Measurements from ENCODE around the gene MLLT3.

- TF ChIP-seq CTCF (conservative IDR thresholded peaks at IDR 0.05) (no peak), EZH2 (IDR thresholded peaks at IDR 0.05; ENCODE audit: low read depth) (no peak)
These were observed 42.6 kb downstream of the MLLT3 start for GRCh38 chr9:20579524-20580314.
